Heart left ventricle (tissue), 16 donors: ENCODE data around the gene RAD54L. TPM values are rescaled to one million over a fixed set of nuclear protein-coding genes. Genes with fewer than 3 reads are reported as not detected.

Source experiments
- ATAC-seq, 4 donors: fragments of 200-7000 bp; cut with Tn5 transposase; one replicate each; pipeline ENCODE4 v1.9.1; 2020 to 2022; ENCODE audit warnings: moderate library complexity in 4 of 4, mild to moderate bottlenecking in 3 of 4, moderate number of reproducible peaks in 1 of 4
- DNase-seq, 5 donors: peaks; one replicate each; pipeline ENCODE4 v3.0.0-alpha.2; 2020
- H3K27ac ChIP-seq, 12 donors: fragments of 200-600 bp; sonication (generic) in 4 of 12; one replicate each; pipeline versions ENCODE4 v1.5.0 to v1.8.0; 2016 to 2022; ENCODE audit warnings: mild to moderate bottlenecking in 2 of 12
- H3K27me3 ChIP-seq, 9 donors: fragments of 200-600 bp; sonication (generic) in 2 of 9; one replicate each; pipeline versions ENCODE4 v1.5.1 to v1.8.0; 2016 to 2022; ENCODE audit warnings: mild to moderate bottlenecking in 3 of 9
- H3K36me3 ChIP-seq, 9 donors: fragments of 200-600 bp; sonication (generic) in 2 of 9; one replicate each; pipeline versions ENCODE4 v1.5.0 to v1.8.0; 2018 to 2022; ENCODE audit warnings: mild to moderate bottlenecking in 2 of 9
- H3K4me1 ChIP-seq, 12 donors: fragments of 200-600 bp; sonication (generic) in 4 of 12; one replicate each; pipeline versions ENCODE4 v1.5.0 to v1.8.0; 2016 to 2022; ENCODE audit warnings: mild to moderate bottlenecking in 3 of 12
- H3K4me3 ChIP-seq, 12 donors: fragments of 200-600 bp; sonication (generic) in 4 of 12; one replicate each; pipeline versions ENCODE4 v1.5.0 to v1.8.0; 2017 to 2022; ENCODE audit warnings: mild to moderate bottlenecking in 9 of 12, moderate library complexity in 4 of 12
- H3K9me3 ChIP-seq, 12 donors: fragments of 200-600 bp; sonication (generic) in 4 of 12; one replicate each; pipeline versions ENCODE4 v1.5.0 to v1.8.0; 2016 to 2022; ENCODE audit warnings: mild to moderate bottlenecking in 1 of 12
- POLR2A ChIP-seq, 2 donors: fragments of 450-650 bp; IDR thresholded peaks; one replicate each; pipeline ENCODE4 v1.6.1; 2017; ENCODE audit warnings: antibody characterized with exemption in 2 of 2, mild to moderate bottlenecking in 2 of 2, moderate library complexity in 2 of 2
- WGBS, 4 donors: extraction: QIAGEN DNeasy Blood & Tissue Kit in 2 of 4; methylation state at CpG; one replicate each; pipeline versions ENCODE4 v1.1.5 to v1.1.7; 2013 to 2018; 5-methylcytosine and 5-hydroxymethylcytosine counted together
- intact Hi-C, 10 donors: fragments of 100-400 bp; cut with DNase I; formaldehyde crosslinking; loops; one replicate each; pipeline versions ENCODE4 v1.11.1 to v1.14.2; 2022
- polyA plus RNA-seq, 2 donors: library from polyadenylated mRNA; stranded (reverse); fragments of 200-250 nt; gene quantifications; one replicate each; pipeline ENCODE4 v1.2.3, GENCODE V29; 2013
- total RNA-seq, 9 donors: library from RNA; depleted of rRNA in 2 of 9; stranded (reverse); fragments of >200 nt in 2 of 9; fragmentation: NEBNext Ultra II Directional in 3 of 9; extraction: Animal tissue kit (Norgen Biotek cat#: 25700) in 3 of 9; gene quantifications; one replicate each; pipeline versions ENCODE4 v1.1.0 to v1.2.4, GENCODE V29; 2016 to 2023
- TF ChIP-seq, protein P1 (sequence below), 12 donors: fragments of 200-600 bp; sonication (generic) in 4 of 12; IDR thresholded peaks; one replicate each; pipeline versions ENCODE4 v1.5.0 to v1.8.0; 2018 to 2022; ENCODE audit warnings: antibody characterized with exemption in 12 of 12, mild to moderate bottlenecking in 5 of 12
- donor health status: ischemic (EF 13 %, LVEDD 7.1; RV severe dilation, severe dysfunction).
- donor health status: healthy with polysubstance abuse.
- donor health status: DM: no; HTN: yes; CAD: no.
- donor health status: DM: no; HTN: no; CAD: no.
- donor health status: ischemic (EF 25% LVEDD 6.9; RV normal size, moderate dysfunction).
- donor health status: ischemic (EF 25% LVEDD 5.7; RV mildly dilated, moderate dysfunction).
- donor health status: healthy.
- donor health status: DM: yes; HTN: yes; CAD: no.
- donor health status: ischemic (EF 35%, LVEDD 5.7; RV mildly dilated, moderate dysfunction).
- donor health status: nonischemic (EF 11% LVEDD 7.7; RV severe dilation, severe dysfunction).
- donor health status: DM: yes; HTN: yes; CAD: no.
- donor health status: PGD.
- donor health status: ischemic (EF 29% LVEDD 5.4; RV normal size, mild dysfunction).
- donor health status: nonischemic (EF 23%, LVEDD 6.1; RV moderate dilation, normal function).

The RAD54L gene
- total and polyA plus RNA-seq, 11 donors: 0.30 to 4.0 (median 0.72) TPM; not detected in 1

DNA sequence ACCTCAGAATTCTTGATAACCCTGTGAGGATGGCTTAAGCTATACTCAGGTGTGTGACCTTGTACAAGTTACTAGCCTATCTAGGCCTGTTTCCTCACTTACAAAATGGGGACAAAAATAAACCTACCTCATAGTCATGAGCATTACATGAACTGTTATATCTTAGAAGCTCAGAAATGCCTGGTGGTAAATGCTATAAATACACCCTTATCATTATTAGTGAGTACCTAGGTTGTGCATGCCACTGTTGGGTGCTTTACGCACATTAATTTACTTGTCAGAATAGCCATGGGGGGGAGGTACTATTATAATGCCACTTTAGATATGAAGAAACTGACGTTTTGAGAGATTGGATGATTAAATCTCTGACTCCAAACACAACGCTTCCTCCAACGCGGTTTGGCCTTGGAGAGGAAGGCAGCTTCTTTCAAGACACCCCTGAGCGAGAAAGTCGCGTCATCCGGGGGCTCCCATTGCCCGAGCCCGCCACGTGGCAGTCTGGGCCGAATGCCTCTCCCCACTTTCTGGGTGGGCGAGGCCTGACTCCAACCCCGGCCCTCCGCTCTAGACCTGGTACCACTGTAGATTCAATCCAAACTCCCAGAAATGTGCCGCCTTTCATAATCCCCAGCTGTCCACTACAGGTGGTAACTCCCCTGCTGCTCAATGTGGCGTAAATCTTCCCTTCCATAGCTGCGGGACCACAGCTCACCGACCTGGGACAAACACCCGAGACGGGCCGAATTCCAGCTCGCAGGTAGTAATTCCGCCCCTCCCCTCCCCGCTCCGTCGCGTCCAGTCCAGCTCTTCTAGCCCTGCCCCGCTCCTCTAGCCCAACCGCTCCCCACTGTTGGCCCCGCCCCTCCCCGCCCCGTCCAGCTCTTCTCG, 771 bp upstream of the RAD54L start:
- peak in 1 of 2 donors; percentile 64 for TF ChIP-seq POLR2A (IDR thresholded peaks at IDR 0.05)
- TF ChIP-seq, protein P1, sequence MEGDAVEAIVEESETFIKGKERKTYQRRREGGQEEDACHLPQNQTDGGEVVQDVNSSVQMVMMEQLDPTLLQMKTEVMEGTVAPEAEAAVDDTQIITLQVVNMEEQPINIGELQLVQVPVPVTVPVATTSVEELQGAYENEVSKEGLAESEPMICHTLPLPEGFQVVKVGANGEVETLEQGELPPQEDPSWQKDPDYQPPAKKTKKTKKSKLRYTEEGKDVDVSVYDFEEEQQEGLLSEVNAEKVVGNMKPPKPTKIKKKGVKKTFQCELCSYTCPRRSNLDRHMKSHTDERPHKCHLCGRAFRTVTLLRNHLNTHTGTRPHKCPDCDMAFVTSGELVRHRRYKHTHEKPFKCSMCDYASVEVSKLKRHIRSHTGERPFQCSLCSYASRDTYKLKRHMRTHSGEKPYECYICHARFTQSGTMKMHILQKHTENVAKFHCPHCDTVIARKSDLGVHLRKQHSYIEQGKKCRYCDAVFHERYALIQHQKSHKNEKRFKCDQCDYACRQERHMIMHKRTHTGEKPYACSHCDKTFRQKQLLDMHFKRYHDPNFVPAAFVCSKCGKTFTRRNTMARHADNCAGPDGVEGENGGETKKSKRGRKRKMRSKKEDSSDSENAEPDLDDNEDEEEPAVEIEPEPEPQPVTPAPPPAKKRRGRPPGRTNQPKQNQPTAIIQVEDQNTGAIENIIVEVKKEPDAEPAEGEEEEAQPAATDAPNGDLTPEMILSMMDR (IDR thresholded peaks at IDR 0.05): no peak
- Histone ChIP-seq H3K4me3 (peak overlapping the region; percentile 28 to 81 (median 69)), H3K9me3 (no peaks in the 10 kb centered on the region), H3K27me3 (no peaks in the 10 kb centered on the region), H3K4me1 (peaks cover 0 to 18% (median 7%) of the 10 kb centered on the region in 12 donors), H3K36me3 (no peaks in the 10 kb centered on the region), H3K27ac (peak overlapping the region; percentile 53 to 95 (median 82))
- intact Hi-C loops: loop anchor here in 8 of 10 donors (1.0 to 10.0 kb wide), 6 partner anchors 54 to 101 kb away; partner anchors contain the start of genes NSUN4 (in 3 of the 8), LRRC41 (in 2 of the 8) and UQCRH (in 2 of the 8)
- WGBS, 4 donors: 2 to 4% (median 3%) methylated on average over 29 to 35 of the region's 35 CpGs
- peak; percentile 43 to 74 (median 59) for DNase-seq
- peak; percentile 85 to 92 (median 90) for ATAC-seq

DNA sequence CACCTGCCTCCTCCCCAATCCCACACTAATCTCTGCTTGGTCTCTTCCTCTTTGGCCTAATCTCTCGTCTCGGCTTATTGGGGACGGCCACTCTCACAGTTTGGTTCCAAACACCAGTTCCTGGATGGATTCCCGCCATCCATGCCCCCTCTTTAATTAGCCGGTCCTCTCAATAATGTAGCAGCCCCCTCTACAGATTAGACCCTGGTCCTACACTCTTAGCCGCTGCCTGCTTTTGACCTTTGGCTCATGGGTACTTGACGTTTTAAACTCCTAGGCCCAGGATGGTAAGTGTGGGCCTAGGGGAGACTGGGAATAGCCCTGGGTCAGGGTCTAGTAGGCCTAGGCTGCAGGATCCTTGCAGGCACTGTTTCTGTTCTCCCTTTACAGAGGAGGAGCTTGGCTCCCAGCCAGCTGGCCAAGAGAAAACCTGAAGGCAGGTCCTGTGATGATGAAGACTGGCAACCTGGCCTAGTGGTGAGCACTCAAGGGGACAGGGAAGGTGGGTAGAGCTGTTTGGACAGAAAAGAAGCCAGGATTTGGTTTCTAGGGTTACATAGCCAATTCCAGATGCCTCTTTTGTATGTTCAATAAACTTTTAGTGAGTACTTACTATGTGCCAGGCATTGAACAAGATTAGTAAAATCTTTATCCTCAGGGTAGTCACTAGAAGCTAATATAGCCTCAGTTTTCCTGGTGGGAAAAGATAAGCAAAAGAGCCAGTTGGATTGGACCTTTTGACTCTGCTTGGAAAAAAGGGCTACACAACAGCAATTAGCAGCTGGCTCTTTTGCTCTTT, 758 bp downstream of the RAD54L start:
- TF ChIP-seq, protein P1 (IDR thresholded peaks at IDR 0.05): no peak
- no peak for TF ChIP-seq POLR2A (IDR thresholded peaks at IDR 0.05)
- WGBS, 4 donors: 5 to 8% (median 6%) methylated on average over 7 of the region's 7 CpGs
- ATAC-seq: no peak
- H3K4me3 ChIP-seq: peak overlapping the region in 10 of 12 donors; percentile 46 to 80 (median 66)
- H3K27me3 ChIP-seq: no peaks in the 10 kb centered on the region
- no peaks in the 10 kb centered on the region for H3K36me3 ChIP-seq
- peaks cover 0 to 18% (median 7%) of the 10 kb centered on the region in 12 donors for H3K4me1 ChIP-seq
- DNase-seq: peak in 2 of 5 donors; percentile 30 to 35
- intact Hi-C loops: loop anchor here in 7 of 10 donors (5.0 to 10.0 kb wide), 4 partner anchors 54 to 99 kb away; partner anchors contain the start of genes NSUN4 (in 3 of the 7), LRRC41 (in 2 of the 7) and UQCRH (in 2 of the 7)
- no peaks in the 10 kb centered on the region for H3K9me3 ChIP-seq
- no peak overlapping the region for H3K27ac ChIP-seq

DNA sequence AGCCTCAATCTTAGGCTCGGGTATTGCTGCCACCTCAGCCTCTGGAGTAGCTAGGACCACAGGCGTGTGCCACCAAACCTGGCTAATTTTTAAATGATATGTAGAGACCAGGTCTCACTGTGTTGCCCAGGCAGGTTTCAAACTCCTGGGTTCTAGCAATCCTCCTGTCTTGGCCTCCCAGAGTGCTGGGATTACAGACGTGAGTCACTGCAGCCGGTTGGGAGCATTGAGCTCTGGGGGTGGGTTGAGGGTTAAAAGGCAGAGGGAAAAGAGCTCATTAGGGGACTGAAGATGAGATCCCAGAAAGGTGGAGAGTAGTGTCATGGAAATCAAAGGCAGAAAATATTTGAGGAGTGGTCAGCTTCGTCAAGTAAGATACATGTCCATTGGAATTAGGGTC, 7.1 kb downstream of the RAD54L start:
- no peak for TF ChIP-seq POLR2A (IDR thresholded peaks at IDR 0.05)
- WGBS, 4 donors: 93 to 97% (median 95%) methylated on average over 5 of the region's 5 CpGs
- Histone ChIP-seq H3K36me3 (peaks cover 0 to under 1% (median 0%) of the 10 kb centered on the region in 9 donors), H3K9me3 (no peaks in the 10 kb centered on the region), H3K4me1 (no peaks in the 10 kb centered on the region), H3K4me3 (no peak overlapping the region), H3K27ac (no peak overlapping the region), H3K27me3 (no peaks in the 10 kb centered on the region)
- DNase-seq (no peak), ATAC-seq (no peak)
- intact Hi-C loops: loop anchor here in 1 of 10 donors (5.0 kb wide), 1 partner anchor 43 kb away; no protein-coding TSS in a partner anchor

DNA sequence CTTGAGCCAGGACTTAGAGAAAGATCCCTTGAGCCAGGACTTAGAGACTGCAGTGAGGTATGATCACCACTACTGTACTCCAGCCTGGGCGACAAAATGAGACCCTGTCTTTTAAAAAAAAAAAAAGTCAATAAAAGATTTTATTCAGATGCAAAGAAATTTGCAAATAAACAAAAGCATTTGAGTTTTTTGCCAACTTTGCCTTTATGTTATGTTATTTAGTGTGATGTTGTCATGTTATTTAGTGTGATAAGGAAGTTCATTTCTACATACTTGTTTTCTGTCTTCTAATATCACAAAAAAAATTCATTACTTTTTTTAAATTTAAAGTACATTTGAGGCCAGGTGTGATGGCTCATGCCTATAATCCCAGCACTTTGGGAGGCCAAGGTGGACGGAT, 9.0 kb downstream of the RAD54L start:
- intact Hi-C loops: no loop called here
- H3K4me1 ChIP-seq: no peaks in the 10 kb centered on the region
- no peak overlapping the region for H3K27ac ChIP-seq
- no peak for DNase-seq
- H3K9me3 ChIP-seq: no peaks in the 10 kb centered on the region
- no peaks in the 10 kb centered on the region for H3K27me3 ChIP-seq
- TF ChIP-seq, protein P1 (IDR thresholded peaks at IDR 0.05): no peak
- TF ChIP-seq POLR2A (IDR thresholded peaks at IDR 0.05): no peak
- no peak for ATAC-seq
- H3K36me3 ChIP-seq: peaks cover 0 to 11% (median 0%) of the 10 kb centered on the region in 9 donors
- H3K4me3 ChIP-seq: no peak overlapping the region
- WGBS, 4 donors: 95 to 100% (median 98%) methylated on average over 2 of the region's 2 CpGs
